ENCODE measurements around the gene EEF2K. TPM values are rescaled to one million over a fixed set of nuclear protein-coding genes. Genes with fewer than 3 reads are reported as not detected.

The EEF2K gene
- polyA plus RNA-seq, 1 experiment: 10.9 TPM

- no peak for DNase-seq (ENCODE audit: low read depth)
- Histone ChIP-seq H3K4me3 (ENCODE audit: low read depth, low read length) (no peak overlapping the region), H3K36me3 (ENCODE audit: control insufficient read depth, insufficient read depth, low read length) (peaks cover 26% of the 10 kb centered on the region), H3K27me3 (ENCODE audit: control insufficient read depth, insufficient read depth, low read length) (no peaks in the 10 kb centered on the region)
- POLR2A ChIA-PET: no interaction called here
- no peak for TF ChIP-seq CTCF (IDR thresholded peaks at IDR 0.05; ENCODE audit: insufficient read depth, low read depth, low read length)
- CTCF ChIA-PET: interaction anchor here (1.4 to 1.6 kb wide), 2 partner anchors 8 to 11 kb away, joined by 4 to 6 read pairs; no protein-coding TSS in a partner anchor
Observed at GRCh38 chr16:22307838-22308237, 101.8 kb downstream of the EEF2K start.

GRCh38 chr16:22308824-22309520 lies 102.9 kb downstream of the EEF2K start:
- DNase-seq (ENCODE audit: low read depth): no peak
- ChIA-PET CTCF (interaction anchor here (1.2 to 1.5 kb wide), 3 partner anchors 8 to 10 kb away, joined by 4 to 6 read pairs (median 6); no protein-coding TSS in a partner anchor), POLR2A (no interaction called here)
- no peak for TF ChIP-seq CTCF (IDR thresholded peaks at IDR 0.05; ENCODE audit: insufficient read depth, low read depth, low read length)
- Histone ChIP-seq H3K27me3 (ENCODE audit: control insufficient read depth, insufficient read depth, low read length) (no peaks in the 10 kb centered on the region), H3K4me3 (ENCODE audit: low read depth, low read length) (no peak overlapping the region), H3K36me3 (ENCODE audit: control insufficient read depth, insufficient read depth, low read length) (peaks cover 28% of the 10 kb centered on the region)

GRCh38 chr16:22311520-22311919 lies 105.4 kb downstream of the EEF2K start:
- CTCF ChIA-PET: interaction anchor here (1.0 to 2.0 kb wide), 3 partner anchors 8 to 11 kb away, joined by 3 to 8 read pairs (median 3); no protein-coding TSS in a partner anchor
- Histone ChIP-seq H3K4me3 (ENCODE audit: low read depth, low read length) (no peak overlapping the region), H3K36me3 (ENCODE audit: control insufficient read depth, insufficient read depth, low read length) (peaks cover 27% of the 10 kb centered on the region), H3K27me3 (ENCODE audit: control insufficient read depth, insufficient read depth, low read length) (no peaks in the 10 kb centered on the region)
- no peak for TF ChIP-seq CTCF (IDR thresholded peaks at IDR 0.05; ENCODE audit: insufficient read depth, low read depth, low read length)
- POLR2A ChIA-PET: no interaction called here
- DNase-seq (ENCODE audit: low read depth): no peak

GRCh38 chr16:22312897-22313781 lies 107.1 kb downstream of the EEF2K start:
- ChIA-PET CTCF (interaction anchor here (1.8 kb wide), 1 partner anchor 10 kb away, joined by 5 read pairs; no protein-coding TSS in a partner anchor), POLR2A (no interaction called here)
- peaks cover 28% of the 10 kb centered on the region for H3K36me3 ChIP-seq (ENCODE audit: control insufficient read depth, insufficient read depth, low read length)
- DNase-seq (ENCODE audit: low read depth): no peak
- no peak overlapping the region for H3K4me3 ChIP-seq (ENCODE audit: low read depth, low read length)
- no peak for TF ChIP-seq CTCF (IDR thresholded peaks at IDR 0.05; ENCODE audit: insufficient read depth, low read depth, low read length)
- H3K27me3 ChIP-seq (ENCODE audit: control insufficient read depth, insufficient read depth, low read length): no peaks in the 10 kb centered on the region

GRCh38 chr16:22313876-22314470 lies 107.9 kb downstream of the EEF2K start:
- H3K36me3 ChIP-seq (ENCODE audit: control insufficient read depth, insufficient read depth, low read length): peaks cover 26% of the 10 kb centered on the region
- H3K27me3 ChIP-seq (ENCODE audit: control insufficient read depth, insufficient read depth, low read length): no peaks in the 10 kb centered on the region
- H3K4me3 ChIP-seq (ENCODE audit: low read depth, low read length): no peak overlapping the region
- TF ChIP-seq CTCF (IDR thresholded peaks at IDR 0.05; ENCODE audit: insufficient read depth, low read depth, low read length): no peak
- ChIA-PET POLR2A (no interaction called here), CTCF (interaction anchor here (1.0 to 1.8 kb wide), 2 partner anchors 9 to 13 kb away, joined by 3 to 5 read pairs; no protein-coding TSS in a partner anchor)
- no peak for DNase-seq (ENCODE audit: low read depth)

Data from BJ (cell line).